H1 (cell line): ENCODE measurements around the gene AOPEP. TPM values are rescaled to one million over a fixed set of nuclear protein-coding genes. Genes with fewer than 3 reads are reported as not detected.

Experiments used
- CTCF ChIA-PET: fragments of 300-600 bp; sonication (Branson Sonifier 250); formaldehyde crosslinking; loops from one replicate; lab custom pipeline; 2021; ENCODE audit not compliant: partially characterized antibody; lab: Charles Lee
- POLR2A ChIA-PET: fragments of 300-600 bp; sonication (Branson Sonifier 250); formaldehyde crosslinking; loops from one replicate; lab custom pipeline; 2021; ENCODE audit warnings: inconsistent platforms; ENCODE audit not compliant: partially characterized antibody; lab: Charles Lee
- DNase-seq, 2 experiments: peaks; one replicate each; pipeline versions ENCODE4 v3.0.0 to v3.0.0-alpha.2; 2010 to 2022; ENCODE audit warnings: low spot score in 2 of 2, low read depth in 1 of 2, mixed read lengths in 1 of 2
- FAIRE-seq: peaks from 2 replicates; lab custom pipeline; 2011; peaks lifted over from hg19 to GRCh38; lab: Jason Lieb, UNC
- H2AFZ ChIP-seq: 2 replicates; pipeline ENCODE4 v1.8.1; 2012; ENCODE audit warnings: low read length, inconsistent platforms
- H2AK5ac ChIP-seq: 2 replicates; pipeline ENCODE4 v1.6.1; 2013; ENCODE audit warnings: low read depth, low read length
- H2BK120ac ChIP-seq: replicated peaks from 2 replicates; pipeline ENCODE3; 2013; ENCODE audit warnings: low read depth, low read length, inconsistent platforms
- H2BK12ac ChIP-seq: 2 replicates; pipeline ENCODE4 v1.6.1; 2013; ENCODE audit warnings: low read depth, low read length
- H2BK15ac ChIP-seq: 2 replicates; pipeline ENCODE4 v1.6.1; 2013; ENCODE audit warnings: low read length
- H2BK20ac ChIP-seq: 2 replicates; pipeline ENCODE4 v1.6.1; 2013; ENCODE audit warnings: low read length
- H2BK5ac ChIP-seq: 2 replicates; pipeline ENCODE4 v1.6.1; 2013; ENCODE audit warnings: low read depth, low read length
- H3K14ac ChIP-seq: 2 replicates; pipeline ENCODE4 v1.6.1; 2013; ENCODE audit warnings: inconsistent platforms; ENCODE audit not compliant: insufficient read length
- H3K18ac ChIP-seq: 2 replicates; pipeline ENCODE4 v1.6.1; 2013; ENCODE audit warnings: low read length; ENCODE audit errors: extremely low read depth
- H3K23ac ChIP-seq: 2 replicates; pipeline ENCODE4 v1.6.1; 2013; ENCODE audit warnings: inconsistent platforms; ENCODE audit not compliant: insufficient read length
- H3K23me2 ChIP-seq: 2 replicates; pipeline ENCODE4 v1.6.1; 2013; ENCODE audit warnings: low read depth, low read length
- H3K27ac ChIP-seq: 2 replicates; pipeline ENCODE4 v1.6.1; 2011; ENCODE audit warnings: low read depth, low read length, inconsistent platforms
- H3K27me3 ChIP-seq, 4 experiments: replicated peaks in 1 of 4; 1 replicate in 1 of 4; 2 replicates in 3 of 4; pipeline versions ENCODE4 v1.6.1 to v1.8.1; 2011 to 2013; ENCODE audit warnings: low read length in 3 of 4, mild to moderate bottlenecking in 3 of 4, inconsistent platforms in 2 of 4, mixed read lengths in 2 of 4, moderate library complexity in 1 of 4; ENCODE audit not compliant: control insufficient read depth in 3 of 4, insufficient read depth in 3 of 4; ENCODE audit errors: extremely low read depth in 1 of 4
- H3K36me3 ChIP-seq, 4 experiments: 2 replicates each; pipeline versions ENCODE4 v1.6.1 to v1.8.1; 2011 to 2013; ENCODE audit warnings: mild to moderate bottlenecking in 4 of 4, low read length in 3 of 4, moderate library complexity in 2 of 4, control low read depth in 1 of 4, inconsistent platforms in 1 of 4; ENCODE audit not compliant: insufficient read depth in 4 of 4, control insufficient read depth in 2 of 4
- H3K4ac ChIP-seq: replicated peaks from 2 replicates; pipeline ENCODE3; 2013; ENCODE audit warnings: low read length, low read depth, mixed read lengths, inconsistent platforms; ENCODE audit not compliant: insufficient read length
- H3K4me1 ChIP-seq, 4 experiments: replicated peaks in 1 of 4; 1 replicate in 1 of 4; 2 replicates in 3 of 4; pipeline versions ENCODE4 v1.6.1 to v1.8.1; 2011 to 2013; ENCODE audit warnings: low read length in 3 of 4, inconsistent platforms in 2 of 4, mixed read lengths in 1 of 4; ENCODE audit not compliant: insufficient read depth in 4 of 4, control insufficient read depth in 3 of 4
- H3K4me2 ChIP-seq, 2 experiments: 2 replicates each; pipeline versions ENCODE4 v1.6.1 to v1.8.1; 2011 to 2013; ENCODE audit warnings: low read depth in 2 of 2, low read length in 2 of 2, control low read depth in 1 of 2, inconsistent platforms in 1 of 2, mild to moderate bottlenecking in 1 of 2; ENCODE audit not compliant: insufficient read depth in 1 of 2
- H3K4me3 ChIP-seq, 4 experiments: fragments of 200-600, 300-600 bp in 1 of 4; sonication (generic), shearing (Covaris generic), sonication (Bioruptor Twin) in 1 of 4; 2 replicates each; pipeline versions ENCODE4 v1.5.1 to v1.8.1; 2011 to 2016; ENCODE audit warnings: low read length in 4 of 4, low read depth in 3 of 4, control low read depth in 2 of 4, inconsistent platforms in 2 of 4, mild to moderate bottlenecking in 2 of 4, mixed read lengths in 1 of 4, moderate library complexity in 1 of 4; ENCODE audit not compliant: insufficient read depth in 2 of 4; ENCODE audit errors: extremely low read depth in 1 of 4
- H3K56ac ChIP-seq: replicated peaks from 2 replicates; pipeline ENCODE3; 2013; ENCODE audit warnings: low read depth, mild to moderate bottlenecking, mixed read lengths, low read length, inconsistent platforms; ENCODE audit not compliant: insufficient read length
- H3K79me1 ChIP-seq: 2 replicates; pipeline ENCODE4 v1.6.1; 2013; ENCODE audit warnings: low read depth, low read length, control low read depth
- H3K79me2 ChIP-seq, 2 experiments: 2 replicates each; pipeline versions ENCODE4 v1.6.1 to v1.8.1; 2012 to 2013; ENCODE audit warnings: low read length in 2 of 2, mild to moderate bottlenecking in 2 of 2, inconsistent platforms in 1 of 2; ENCODE audit not compliant: insufficient read depth in 2 of 2, control insufficient read depth in 1 of 2
- H3K9ac ChIP-seq, 4 experiments: replicated peaks in 1 of 4; 1 replicate in 1 of 4; 2 replicates in 3 of 4; pipeline versions ENCODE4 v1.6.1 to v1.8.1; 2011 to 2013; ENCODE audit warnings: low read depth in 3 of 4, low read length in 3 of 4, control low read depth in 2 of 4, mild to moderate bottlenecking in 2 of 4, moderate library complexity in 2 of 4, inconsistent platforms in 1 of 4; ENCODE audit errors: extremely low read depth in 1 of 4
- H3K9me3 ChIP-seq, 2 experiments: 2 replicates each; pipeline versions ENCODE4 v1.6.1 to v1.8.1; 2012 to 2013; ENCODE audit warnings: mild to moderate bottlenecking in 2 of 2, moderate library complexity in 2 of 2, control low read depth in 1 of 2, inconsistent platforms in 1 of 2, low read depth in 1 of 2, low read length in 1 of 2, mixed read lengths in 1 of 2; ENCODE audit not compliant: insufficient read depth in 2 of 2
- H4K20me1 ChIP-seq, 2 experiments: replicated peaks in 1 of 2; 2 replicates each; pipeline versions ENCODE3 to v1.8.1; 2011 to 2013; ENCODE audit warnings: inconsistent platforms in 2 of 2, low read length in 2 of 2, mild to moderate bottlenecking in 1 of 2; ENCODE audit not compliant: insufficient read depth in 2 of 2, control insufficient read depth in 1 of 2
- H4K5ac ChIP-seq: 2 replicates; pipeline ENCODE4 v1.6.1; 2013; ENCODE audit warnings: low read length, low read depth, mixed read lengths, inconsistent platforms; ENCODE audit not compliant: insufficient read length
- H4K8ac ChIP-seq: 2 replicates; pipeline ENCODE4 v1.8.0; 2013; ENCODE audit warnings: mild to moderate bottlenecking, moderate library complexity, low read length, inconsistent platforms; ENCODE audit not compliant: insufficient read depth; ENCODE audit errors: extremely low read depth
- H4K91ac ChIP-seq: replicated peaks from 2 replicates; pipeline ENCODE3; 2013; ENCODE audit warnings: low read length, mixed read lengths, inconsistent platforms; ENCODE audit not compliant: insufficient read length
- CHD1 ChIP-seq: IDR thresholded peaks from 2 replicates; pipeline ENCODE4 v1.6.1; 2012; ENCODE audit warnings: low read depth, low read length, improper control_type of control experiment
- CREB1 ChIP-seq: IDR thresholded peaks from 2 replicates; pipeline ENCODE4 v1.6.1; 2012; ENCODE audit warnings: inconsistent platforms
- EP300 ChIP-seq, 2 experiments: IDR thresholded peaks; 1 replicate in 1 of 2; 2 replicates in 1 of 2; pipeline ENCODE4 v1.6.1; 2011 to 2012; ENCODE audit warnings: low read depth in 2 of 2, low read length in 2 of 2, mild to moderate bottlenecking in 2 of 2, borderline replicate concordance in 1 of 2, inconsistent platforms in 1 of 2, moderate library complexity in 1 of 2
- RBBP5 ChIP-seq: IDR thresholded peaks from 2 replicates; pipeline ENCODE4 v1.7.1; 2012; ENCODE audit warnings: low read depth, mild to moderate bottlenecking, inconsistent platforms, low read length, moderate library complexity, borderline replicate concordance
- SIN3A ChIP-seq, 2 experiments: IDR thresholded peaks in 1 of 2; conservative IDR thresholded peaks in 1 of 2; 2 replicates each; pipeline ENCODE4 v1.6.1; 2011 to 2012; ENCODE audit warnings: low read length in 2 of 2, improper control_type of control experiment in 1 of 2, low read depth in 1 of 2, mild to moderate bottlenecking in 1 of 2
- SIRT6 ChIP-seq: IDR thresholded peaks from one replicate; pipeline ENCODE4 v1.7.1; 2012; ENCODE audit warnings: low read length, inconsistent platforms
- TAF1 ChIP-seq: IDR thresholded peaks from 2 replicates; pipeline ENCODE4 v1.6.1; 2011; ENCODE audit warnings: mild to moderate bottlenecking, low read depth, low read length
- WGBS, 2 experiments: shearing (Covaris generic) in 1 of 2; methylation state at CpG; one replicate each; pipeline versions ENCODE4 v1.1.6 to v1.1.7; 2013 to 2015; ENCODE audit warnings: low lambda C conversion rate in 2 of 2, mixed read lengths in 2 of 2, inconsistent platforms in 1 of 2, low coverage in 1 of 2, missing lambda C conversion rate in 1 of 2; ENCODE audit not compliant: insufficient replicate concordance in 2 of 2, insufficient coverage in 1 of 2, insufficient read length in 1 of 2; ENCODE audit errors: extremely low coverage in 1 of 2, missing lambda C conversion rate in 1 of 2; 5-methylcytosine and 5-hydroxymethylcytosine counted together
- polyA plus RNA-seq, 7 experiments: library from polyadenylated mRNA; depleted of rRNA in 3 of 7; stranded (reverse) in 5 of 7; unstranded in 2 of 7; fragments of >200 nt in 5 of 7; fragments of 200-250 nt in 2 of 7; gene quantifications; 1 replicate in 5 of 7; 2 replicates in 1 of 7; 4 replicates in 1 of 7; pipeline versions ENCODE4 v1.2.1 to v1.2.3, GENCODE V29; 2011 to 2013; ENCODE audit warnings: missing spikeins in 2 of 7, mixed read lengths in 2 of 7
- total RNA-seq: library from RNA; stranded (reverse); fragmentation: NEBNext Ultra II Directional; extraction: Animal tissue kit (Norgen Biotek cat#: 25700); gene quantifications from 2 replicates; pipeline ENCODE4 v1.2.1, GENCODE V29; 2021
- TF ChIP-seq, protein P1 (sequence below): IDR thresholded peaks from 2 replicates; pipeline ENCODE4 v1.6.1; 2011; ENCODE audit warnings: low read length, improper control_type of control experiment
- TF ChIP-seq, protein P2 (sequence below): IDR thresholded peaks from 2 replicates; pipeline ENCODE4 v1.6.1; 2012; ENCODE audit warnings: low read length, inconsistent platforms

Gene AOPEP
- total and polyA plus RNA-seq, 2 of the 8 experiments (the other 6 are each of a cell fraction or from before 2014, with no cell fraction given): 6.1 to 14.3 TPM

DNA sequence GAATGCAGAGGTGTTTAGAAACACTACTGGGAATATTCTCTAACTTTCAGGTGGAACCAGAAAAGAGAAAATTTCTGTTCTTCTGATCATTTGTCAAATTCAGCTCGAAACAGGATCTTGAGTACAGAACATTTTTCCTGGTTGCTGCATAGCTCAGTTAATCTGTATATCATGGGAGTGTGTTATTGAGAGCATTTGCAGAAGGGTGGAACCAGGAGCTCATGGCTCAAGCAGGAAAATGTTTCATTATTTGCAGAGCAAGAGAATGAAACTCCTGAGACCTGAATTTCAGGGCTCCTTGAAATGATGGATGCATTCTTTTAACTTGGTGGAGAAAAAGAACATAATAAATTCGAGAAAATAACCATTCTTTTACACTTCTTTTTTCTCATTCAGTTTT lies 97.9 kb downstream of the AOPEP start:
- Histone ChIP-seq H2BK15ac (no peak overlapping the region), H4K91ac (no peak overlapping the region), H2AFZ (no peak overlapping the region), H3K18ac (no peak overlapping the region), H3K36me3 (no peaks in the 10 kb centered on the region; a peak in 1 of 8 replicates), H2BK120ac (no peak overlapping the region), H3K27ac (no peak overlapping the region), H4K8ac (no peak overlapping the region), H3K4me2 (peak overlapping the region in 1 of 2 experiments; percentile 35; a peak in 3 of 4 replicates), H3K4ac (no peak overlapping the region), H3K4me1 (peaks cover 9 to 13% (median 11%) of the 10 kb centered on the region in 4 experiments), H3K79me2 (no peaks in the 10 kb centered on the region), H3K9me3 (no peaks in the 10 kb centered on the region), H3K79me1 (no peaks in the 10 kb centered on the region), H2BK5ac (no peak overlapping the region), H4K20me1 (peaks cover 0 to 2% of the 10 kb centered on the region in 2 experiments), H3K56ac (no peak overlapping the region), H3K9ac (no peak overlapping the region), H3K23me2 (no peaks in the 10 kb centered on the region; the same call in 1 of the 2 replicates), H3K27me3 (peaks cover 0 to 16% (median 2%) of the 10 kb centered on the region in 4 experiments; a peak in 4 of 7 replicates), H2BK12ac (no peak overlapping the region), H3K14ac (no peak overlapping the region), H2AK5ac (no peak overlapping the region), H4K5ac (no peak overlapping the region), H3K23ac (no peak overlapping the region), H2BK20ac (no peak overlapping the region), H3K4me3 (peak overlapping the region in 1 of 4 experiments; percentile 30; a peak in 1 of 8 replicates)
- no peak for DNase-seq
- WGBS, 2 experiments: 66% methylated on average over 2 of the region's 2 CpGs; no CpG with 5 or more reads in 1 of the 2 experiments
- ChIA-PET POLR2A (interaction anchor here (0.5 kb wide), 1 partner anchor 56 kb away, joined by 3 read pairs; no protein-coding TSS in a partner anchor), CTCF (interaction anchor here (2.0 kb wide), 1 partner anchor 304 kb away, joined by 7 read pairs; no protein-coding TSS in a partner anchor)
- no peak for FAIRE-seq
- TF ChIP-seq TAF1 (no peak), SIN3A (conservative IDR thresholded peaks at IDR 0.05 in 1 of 2, IDR thresholded peaks at IDR 0.05 in 1 of 2; ENCODE audit: low read depth in 1 of 2, low read length in 2 of 2) (no peak), SIRT6 (no peak), CHD1 (no peak), EP300 (IDR thresholded peaks at IDR 0.05; ENCODE audit: borderline replicate concordance in 1 of 2, low read depth in 2 of 2, low read length in 2 of 2) (no peak), CREB1 (no peak), RBBP5 (no peak)
- TF ChIP-seq, protein P1, sequence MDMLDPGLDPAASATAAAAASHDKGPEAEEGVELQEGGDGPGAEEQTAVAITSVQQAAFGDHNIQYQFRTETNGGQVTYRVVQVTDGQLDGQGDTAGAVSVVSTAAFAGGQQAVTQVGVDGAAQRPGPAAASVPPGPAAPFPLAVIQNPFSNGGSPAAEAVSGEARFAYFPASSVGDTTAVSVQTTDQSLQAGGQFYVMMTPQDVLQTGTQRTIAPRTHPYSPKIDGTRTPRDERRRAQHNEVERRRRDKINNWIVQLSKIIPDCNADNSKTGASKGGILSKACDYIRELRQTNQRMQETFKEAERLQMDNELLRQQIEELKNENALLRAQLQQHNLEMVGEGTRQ: no peak
- TF ChIP-seq, protein P2, sequence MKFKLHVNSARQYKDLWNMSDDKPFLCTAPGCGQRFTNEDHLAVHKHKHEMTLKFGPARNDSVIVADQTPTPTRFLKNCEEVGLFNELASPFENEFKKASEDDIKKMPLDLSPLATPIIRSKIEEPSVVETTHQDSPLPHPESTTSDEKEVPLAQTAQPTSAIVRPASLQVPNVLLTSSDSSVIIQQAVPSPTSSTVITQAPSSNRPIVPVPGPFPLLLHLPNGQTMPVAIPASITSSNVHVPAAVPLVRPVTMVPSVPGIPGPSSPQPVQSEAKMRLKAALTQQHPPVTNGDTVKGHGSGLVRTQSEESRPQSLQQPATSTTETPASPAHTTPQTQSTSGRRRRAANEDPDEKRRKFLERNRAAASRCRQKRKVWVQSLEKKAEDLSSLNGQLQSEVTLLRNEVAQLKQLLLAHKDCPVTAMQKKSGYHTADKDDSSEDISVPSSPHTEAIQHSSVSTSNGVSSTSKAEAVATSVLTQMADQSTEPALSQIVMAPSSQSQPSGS: no peak
- TF ChIP-seq, all 59 proteins: peak for 0
